Osteoblast (primary cell): ENCODE data around the gene CDO1. TPM values are rescaled to one million over a fixed set of nuclear protein-coding genes. Genes with fewer than 3 reads are reported as not detected.
"Not testable (repeated sequence)": the region's sequence is repeated elsewhere in the genome, so short reads cannot be mapped to it uniquely, and the experiment has no call there.

ENCODE experiments used
- DNase-seq: peaks from one replicate; pipeline ENCODE4 v3.0.0; 2011; ENCODE audit warnings: low spot score, mixed read lengths; ENCODE audit not compliant: insufficient read length; ENCODE audit errors: missing footprints
- H2AFZ ChIP-seq: 2 replicates; pipeline ENCODE4 v1.6.0; 2011; ENCODE audit warnings: mild to moderate bottlenecking, low read length
- H3K27ac ChIP-seq: 2 replicates; pipeline ENCODE4 v1.5.1; 2011; ENCODE audit warnings: mild to moderate bottlenecking, low read depth, low read length, moderate library complexity
- H3K27me3 ChIP-seq: 2 replicates; pipeline ENCODE4 v1.6.0; 2012; ENCODE audit warnings: mild to moderate bottlenecking, control low read depth, inconsistent platforms, low read length, moderate library complexity; ENCODE audit not compliant: insufficient read depth
- H3K36me3 ChIP-seq: 2 replicates; pipeline ENCODE4 v1.5.1; 2011; ENCODE audit warnings: mild to moderate bottlenecking, low read length, control low read depth, moderate library complexity; ENCODE audit not compliant: insufficient read depth
- H3K4me1 ChIP-seq: 2 replicates; pipeline ENCODE4 v1.5.1; 2011; ENCODE audit warnings: mild to moderate bottlenecking, low read length, control low read depth, moderate library complexity; ENCODE audit not compliant: insufficient read depth
- H3K4me2 ChIP-seq: 2 replicates; pipeline ENCODE4 v1.6.0; 2011; ENCODE audit warnings: mild to moderate bottlenecking, low read length; ENCODE audit not compliant: insufficient read depth
- H3K4me3 ChIP-seq: fragments of 200-600 bp; sonication (generic); 3 replicates; pipeline ENCODE4 v1.5.1; 2012; ENCODE audit warnings: mild to moderate bottlenecking, low read length, inconsistent platforms; ENCODE audit not compliant: insufficient read depth
- H3K79me2 ChIP-seq: 2 replicates; pipeline ENCODE4 v1.6.0; 2012; ENCODE audit warnings: mild to moderate bottlenecking, low read length, control low read depth, inconsistent platforms; ENCODE audit not compliant: insufficient read depth
- H3K9me3 ChIP-seq: 2 replicates; pipeline ENCODE4 v1.5.1; 2011; ENCODE audit warnings: low read depth, low read length, control low read depth
- H4K20me1 ChIP-seq: 2 replicates; pipeline ENCODE4 v1.6.0; 2012; ENCODE audit warnings: mild to moderate bottlenecking, low read length, control low read depth; ENCODE audit not compliant: insufficient read depth
- total RNA-seq: library from RNA; depleted of rRNA; stranded (reverse); fragments of >200 nt; gene quantifications from 2 replicates; pipeline ENCODE4 v1.2.3, GENCODE V29; 2012
- TF ChIP-seq, protein P1 (sequence below): IDR thresholded peaks from 2 replicates; pipeline ENCODE4 v1.5.1; 2011; ENCODE audit warnings: mild to moderate bottlenecking, low read depth, low read length, moderate library complexity; ENCODE audit errors: extremely low read depth

The CDO1 gene
- total RNA-seq, 1 donor: 8.0 TPM

DNA sequence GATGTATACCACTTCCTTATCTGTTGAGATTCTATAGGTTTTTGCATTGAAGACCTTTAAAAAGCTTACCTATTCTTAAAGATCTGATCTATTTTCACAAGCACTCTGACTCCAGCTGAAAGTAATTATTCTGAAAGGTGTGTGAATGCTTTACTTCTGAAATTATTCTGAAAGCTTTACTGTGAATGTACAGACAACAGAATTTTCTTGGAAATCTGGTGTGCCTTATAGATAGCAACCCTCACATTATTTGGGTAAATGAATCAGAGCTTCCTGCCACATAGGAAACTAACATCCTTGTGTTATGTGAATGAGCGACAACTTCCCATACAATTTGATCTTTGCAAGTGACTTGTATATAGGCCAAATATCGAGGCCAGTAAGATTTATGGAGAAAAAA lies 6.5 kb downstream of the CDO1 start:
- no peaks in the 10 kb centered on the region for H3K4me1 ChIP-seq
- no peak overlapping the region for H2AFZ ChIP-seq
- H3K9me3 ChIP-seq: no peaks in the 10 kb centered on the region
- H3K36me3 ChIP-seq: no peaks in the 10 kb centered on the region
- no peaks in the 10 kb centered on the region for H4K20me1 ChIP-seq
- no peaks in the 10 kb centered on the region for H3K79me2 ChIP-seq
- no peak overlapping the region for H3K4me3 ChIP-seq
- DNase-seq: no peak
- peaks cover 14% of the 10 kb centered on the region for H3K27me3 ChIP-seq
- no peak overlapping the region for H3K27ac ChIP-seq
- no peak overlapping the region for H3K4me2 ChIP-seq
- TF ChIP-seq, protein P1, sequence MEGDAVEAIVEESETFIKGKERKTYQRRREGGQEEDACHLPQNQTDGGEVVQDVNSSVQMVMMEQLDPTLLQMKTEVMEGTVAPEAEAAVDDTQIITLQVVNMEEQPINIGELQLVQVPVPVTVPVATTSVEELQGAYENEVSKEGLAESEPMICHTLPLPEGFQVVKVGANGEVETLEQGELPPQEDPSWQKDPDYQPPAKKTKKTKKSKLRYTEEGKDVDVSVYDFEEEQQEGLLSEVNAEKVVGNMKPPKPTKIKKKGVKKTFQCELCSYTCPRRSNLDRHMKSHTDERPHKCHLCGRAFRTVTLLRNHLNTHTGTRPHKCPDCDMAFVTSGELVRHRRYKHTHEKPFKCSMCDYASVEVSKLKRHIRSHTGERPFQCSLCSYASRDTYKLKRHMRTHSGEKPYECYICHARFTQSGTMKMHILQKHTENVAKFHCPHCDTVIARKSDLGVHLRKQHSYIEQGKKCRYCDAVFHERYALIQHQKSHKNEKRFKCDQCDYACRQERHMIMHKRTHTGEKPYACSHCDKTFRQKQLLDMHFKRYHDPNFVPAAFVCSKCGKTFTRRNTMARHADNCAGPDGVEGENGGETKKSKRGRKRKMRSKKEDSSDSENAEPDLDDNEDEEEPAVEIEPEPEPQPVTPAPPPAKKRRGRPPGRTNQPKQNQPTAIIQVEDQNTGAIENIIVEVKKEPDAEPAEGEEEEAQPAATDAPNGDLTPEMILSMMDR: no peak

- not testable (repeated sequence) for H3K4me1 ChIP-seq, H3K9me3 ChIP-seq, H3K27me3 ChIP-seq, H3K4me2 ChIP-seq, H4K20me1 ChIP-seq, H2AFZ ChIP-seq, DNase-seq, H3K79me2 ChIP-seq, H3K36me3 ChIP-seq, H3K4me3 ChIP-seq, H3K27ac ChIP-seq
Observed at GRCh38 chr5:115808066-115808465, 8.4 kb downstream of the CDO1 start.

GRCh38 chr5:115807654-115808052 lies 8.8 kb downstream of the CDO1 start:
- Histone ChIP-seq H3K27me3 (no peaks in the 10 kb centered on the region), H3K4me1 (no peaks in the 10 kb centered on the region), H2AFZ (no peak overlapping the region), H3K79me2 (no peaks in the 10 kb centered on the region), H4K20me1 (no peaks in the 10 kb centered on the region), H3K4me3 (no peak overlapping the region), H3K4me2 (no peak overlapping the region), H3K9me3 (no peaks in the 10 kb centered on the region), H3K27ac (no peak overlapping the region), H3K36me3 (no peaks in the 10 kb centered on the region)
- DNase-seq: no peak
- TF ChIP-seq, protein P1: no peak

GRCh38 chr5:115806986-115807653 lies 9.3 kb downstream of the CDO1 start:
- H3K27ac ChIP-seq: no peak overlapping the region

More at GRCh38 chr5:115806986-115807653, 9.3 kb downstream of the CDO1 start:
- H3K4me2 ChIP-seq: no peak overlapping the region
- H2AFZ ChIP-seq: no peak overlapping the region
- H3K4me3 ChIP-seq: no peak overlapping the region
- H4K20me1 ChIP-seq: no peaks in the 10 kb centered on the region
- no peaks in the 10 kb centered on the region for H3K9me3 ChIP-seq
- TF ChIP-seq, protein P1: no peak
- H3K4me1 ChIP-seq: no peaks in the 10 kb centered on the region
- H3K36me3 ChIP-seq: no peaks in the 10 kb centered on the region
- no peaks in the 10 kb centered on the region for H3K79me2 ChIP-seq
- DNase-seq: no peak
- no peaks in the 10 kb centered on the region for H3K27me3 ChIP-seq
